Neural progenitor cell (in vitro differentiated cells): ENCODE data around the gene OR4K17.

Experiments
- CTCF ChIP-seq: fragments of 200-600 bp; sonication (generic); IDR thresholded peaks from 2 replicates; pipeline ENCODE4 v1.5.1; 2017; ENCODE audit warnings: antibody characterized with exemption, mild to moderate bottlenecking
- EZH2 ChIP-seq: fragments of 200-600 bp; sonication (generic); IDR thresholded peaks from 2 replicates; pipeline ENCODE4 v1.6.1; 2017; ENCODE audit warnings: antibody characterized with exemption, mild to moderate bottlenecking, moderate library complexity

- no peak for TF ChIP-seq CTCF
- TF ChIP-seq EZH2: no peak
These were observed 34.3 kb downstream of the OR4K17 start for GRCh38 chr14:20144820-20145219.
